Activated CD4-positive, alpha-beta T cell treated with anti-CD3 and anti-CD28 coated beads, Interleukin-2, amount 50 U/mL, for 48 hours (primary cell): ENCODE results near the gene KRTAP3-1.

ENCODE experiments used
- DNase-seq, 2 experiments: peaks; one replicate each; pipeline ENCODE4 v3.0.0-alpha.2; 2020

KRTAP3-1 gene

GRCh38 chr17:40974366-40974765, 34.6 kb downstream of the KRTAP3-1 start:
- DNase-seq = no peak

GRCh38 chr17:40967582-40967981, 41.3 kb downstream of the KRTAP3-1 start:
- DNase-seq = no peak

GRCh38 chr17:40966848-40967247, 42.1 kb downstream of the KRTAP3-1 start, which contains the start of gene KRT39:
KRT39 (minus strand) TSS chr17:40966948; CDS start chr17:40966856, 92 bp downstream.
- DNase-seq = no peak

- no peak for DNase-seq
These were observed 45.1 kb downstream of the KRTAP3-1 start for GRCh38 chr17:40963838-40964237.

GRCh38 chr17:40962059-40962561, 46.8 kb downstream of the KRTAP3-1 start:
- no peak for DNase-seq

GRCh38 chr17:40961591-40961990, 47.3 kb downstream of the KRTAP3-1 start:
- DNase-seq = no peak

- DNase-seq = no peak
These were observed 48.8 kb downstream of the KRTAP3-1 start for GRCh38 chr17:40960144-40960543.
